Smooth muscle cell (in vitro differentiated cells): ENCODE measurements around the gene PLXNA4. TPM values are rescaled to one million over a fixed set of nuclear protein-coding genes. Genes with fewer than 3 reads are reported as not detected.

Experiments used
- DNase-seq: peaks from one replicate; lab custom pipeline; 2025; ENCODE audit not compliant: unreplicated experiment; lab: John Stamatoyannopoulos, UW
- H2AFZ ChIP-seq: fragments of 200-600 bp; sonication (generic); 2 replicates; pipeline ENCODE4 v1.6.0; 2016; ENCODE audit warnings: antibody characterized with exemption, low read depth, mild to moderate bottlenecking
- H3F3A ChIP-seq: fragments of 200-600 bp; sonication (generic); 2 replicates; pipeline ENCODE4 v1.6.0; 2017; ENCODE audit warnings: antibody characterized with exemption, low read depth
- H3K27ac ChIP-seq: fragments of 200-600 bp; sonication (generic); 2 replicates; pipeline ENCODE4 v1.5.1; 2016; ENCODE audit warnings: low read depth, mild to moderate bottlenecking
- H3K27me3 ChIP-seq: fragments of 200-600 bp; sonication (generic); 2 replicates; pipeline ENCODE4 v1.6.1; 2016; ENCODE audit warnings: low read depth, mild to moderate bottlenecking
- H3K36me3 ChIP-seq: fragments of 200-600 bp; sonication (generic); 2 replicates; pipeline ENCODE4 v1.5.1; 2016; ENCODE audit warnings: low read depth
- H3K4me1 ChIP-seq: fragments of 200-600 bp; sonication (generic); 2 replicates; pipeline ENCODE4 v1.5.1; 2016; ENCODE audit warnings: low read depth
- H3K4me2 ChIP-seq: fragments of 200-600 bp; sonication (generic); 2 replicates; pipeline ENCODE4 v1.6.0; 2016; ENCODE audit warnings: mild to moderate bottlenecking
- H3K4me3 ChIP-seq: fragments of 200-600 bp; sonication (generic); 2 replicates; pipeline ENCODE4 v1.5.1; 2016; ENCODE audit warnings: mild to moderate bottlenecking
- H3K79me2 ChIP-seq: fragments of 200-600 bp; sonication (generic); 2 replicates; pipeline ENCODE4 v1.6.0; 2016; ENCODE audit warnings: low read depth, mild to moderate bottlenecking
- H3K9ac ChIP-seq: fragments of 200-600 bp; sonication (generic); 2 replicates; pipeline ENCODE4 v1.6.0; 2016; ENCODE audit warnings: low read depth
- H3K9me3 ChIP-seq: fragments of 200-600 bp; sonication (generic); replicated peaks from 2 replicates; pipeline ENCODE4 v1.5.1; 2016; ENCODE audit warnings: low read depth
- H4K20me1 ChIP-seq: fragments of 200-600 bp; sonication (generic); 2 replicates; pipeline ENCODE4 v1.6.0; 2016; ENCODE audit warnings: low read depth
- WGBS: methylation state at CpG from one replicate; pipeline ENCODE4 v1.1.7; 2016; ENCODE audit warnings: low lambda C conversion rate; 5-methylcytosine and 5-hydroxymethylcytosine counted together
- polyA plus RNA-seq: library from polyadenylated mRNA; unstranded; fragments of >200 nt; fragmentation: Nextera tagmentation; extraction: Ambion mirVana; gene quantifications from 2 replicates; pipeline ENCODE4 v1.2.1, GENCODE V29; 2016
- total RNA-seq: library from RNA; depleted of rRNA; stranded (reverse); fragments of >200 nt; gene quantifications from 2 replicates; pipeline ENCODE4 v1.2.3, GENCODE V29; 2014
- TF ChIP-seq, protein P1 (sequence below): fragments of 200-600 bp; sonication (generic); IDR thresholded peaks from 2 replicates; pipeline ENCODE4 v1.5.1; 2017; ENCODE audit warnings: borderline replicate concordance, mild to moderate bottlenecking, antibody characterized with exemption; ENCODE audit not compliant: insufficient read depth, poor library complexity, severe bottlenecking

PLXNA4 gene
- total and polyA plus RNA-seq, 2 experiments from 2014 or later = 8.5 to 9.9 TPM

GRCh38 chr7:132080967-132081668, 495.2 kb downstream of the PLXNA4 start:
- Histone ChIP-seq H3K27ac (no peak overlapping the region), H4K20me1 (no peaks in the 10 kb centered on the region), H3K4me3 (no peak overlapping the region), H3K4me1 (peaks cover 11% of the 10 kb centered on the region), H3K4me2 (peak overlapping the region; percentile 12), H3K27me3 (no peaks in the 10 kb centered on the region), H3F3A (no peaks in the 10 kb centered on the region), H3K79me2 (no peaks in the 10 kb centered on the region), H3K9ac (no peak overlapping the region), H3K36me3 (no peaks in the 10 kb centered on the region), H3K9me3 (no peaks in the 10 kb centered on the region), H2AFZ (peak overlapping the region; percentile 30)
- no peak for DNase-seq
- TF ChIP-seq, protein P1, sequence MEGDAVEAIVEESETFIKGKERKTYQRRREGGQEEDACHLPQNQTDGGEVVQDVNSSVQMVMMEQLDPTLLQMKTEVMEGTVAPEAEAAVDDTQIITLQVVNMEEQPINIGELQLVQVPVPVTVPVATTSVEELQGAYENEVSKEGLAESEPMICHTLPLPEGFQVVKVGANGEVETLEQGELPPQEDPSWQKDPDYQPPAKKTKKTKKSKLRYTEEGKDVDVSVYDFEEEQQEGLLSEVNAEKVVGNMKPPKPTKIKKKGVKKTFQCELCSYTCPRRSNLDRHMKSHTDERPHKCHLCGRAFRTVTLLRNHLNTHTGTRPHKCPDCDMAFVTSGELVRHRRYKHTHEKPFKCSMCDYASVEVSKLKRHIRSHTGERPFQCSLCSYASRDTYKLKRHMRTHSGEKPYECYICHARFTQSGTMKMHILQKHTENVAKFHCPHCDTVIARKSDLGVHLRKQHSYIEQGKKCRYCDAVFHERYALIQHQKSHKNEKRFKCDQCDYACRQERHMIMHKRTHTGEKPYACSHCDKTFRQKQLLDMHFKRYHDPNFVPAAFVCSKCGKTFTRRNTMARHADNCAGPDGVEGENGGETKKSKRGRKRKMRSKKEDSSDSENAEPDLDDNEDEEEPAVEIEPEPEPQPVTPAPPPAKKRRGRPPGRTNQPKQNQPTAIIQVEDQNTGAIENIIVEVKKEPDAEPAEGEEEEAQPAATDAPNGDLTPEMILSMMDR = no peak
- 71% methylated on average over 6 of the region's 6 CpGs for WGBS

DNA sequence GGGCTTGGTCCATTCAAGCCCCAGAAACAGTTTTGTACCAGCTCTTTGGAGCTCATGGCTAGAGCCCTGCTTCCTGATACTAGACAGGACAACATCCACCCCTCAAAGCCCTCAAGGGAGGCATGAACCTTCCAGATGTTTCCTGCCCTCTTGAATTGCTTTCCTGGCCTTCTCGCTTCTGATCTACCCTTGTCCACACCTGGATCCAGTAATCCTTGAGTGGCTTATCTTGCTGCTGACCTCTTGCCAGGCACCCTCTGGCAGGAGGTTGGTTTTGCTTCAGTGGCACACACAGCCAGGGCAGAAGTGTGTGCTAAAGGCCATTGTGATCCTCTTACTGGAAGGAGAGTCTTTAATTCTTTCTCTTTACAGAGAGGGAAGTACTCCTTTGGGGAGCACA, 495.8 kb downstream of the PLXNA4 start:
- DNase-seq = no peak
- TF ChIP-seq, protein P1 = no peak
- Histone ChIP-seq H3K36me3 (no peaks in the 10 kb centered on the region), H3K9ac (no peak overlapping the region), H3K4me3 (no peak overlapping the region), H3K9me3 (no peaks in the 10 kb centered on the region), H3K27ac (no peak overlapping the region), H3F3A (no peaks in the 10 kb centered on the region), H3K4me1 (peaks cover 11% of the 10 kb centered on the region), H2AFZ (peak overlapping the region; percentile 30), H3K79me2 (no peaks in the 10 kb centered on the region), H3K4me2 (peak overlapping the region; percentile 12), H4K20me1 (no peaks in the 10 kb centered on the region), H3K27me3 (no peaks in the 10 kb centered on the region)
- WGBS = 95% methylated on average over 1 of the region's 1 CpG

DNA sequence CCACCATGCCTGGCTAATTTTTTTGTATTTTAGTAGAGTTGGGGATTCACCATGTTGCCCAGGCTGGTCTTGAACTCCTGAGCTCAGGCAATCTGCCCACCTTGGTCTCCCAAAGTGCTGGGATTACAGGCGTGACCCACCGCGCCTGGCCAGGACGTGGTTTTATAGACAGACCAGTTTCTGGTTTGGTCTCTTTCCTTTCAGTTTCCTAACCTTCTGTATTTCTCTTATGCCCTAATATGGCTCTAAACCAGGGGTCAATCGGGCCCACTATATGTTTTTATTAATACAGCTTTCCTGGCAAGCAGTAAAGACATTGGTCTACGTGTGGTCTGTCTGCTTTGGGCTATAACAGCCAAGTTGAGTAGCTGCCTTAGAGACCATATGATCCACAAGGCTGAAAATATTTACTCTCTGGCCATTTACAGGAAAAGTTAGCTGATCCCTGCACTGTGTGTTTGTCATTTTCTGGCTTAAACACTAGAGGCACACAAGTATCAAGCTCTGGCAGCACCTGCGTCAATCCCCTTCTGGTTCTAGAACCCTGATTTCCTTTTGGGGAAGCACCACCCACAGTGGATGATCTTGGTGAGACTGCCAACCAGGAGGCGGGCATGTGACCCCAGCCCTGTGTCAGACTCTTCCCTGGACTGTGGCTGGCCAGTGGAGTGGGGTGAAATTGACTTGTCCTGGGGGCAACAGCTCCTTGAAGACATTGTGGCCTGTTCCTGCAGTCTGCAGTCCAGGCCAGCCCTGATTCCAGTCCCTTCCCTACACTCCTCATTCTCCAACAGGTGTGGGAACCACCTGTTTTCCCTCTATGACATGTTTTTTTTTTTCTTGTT, 497.2 kb downstream of the PLXNA4 start:
- DNase-seq = no peak
- TF ChIP-seq, protein P1 = no peak
- no peak overlapping the region for H3K27ac ChIP-seq
- H3K4me1 ChIP-seq = peaks cover 11% of the 10 kb centered on the region
- no peaks in the 10 kb centered on the region for H3K9me3 ChIP-seq
- no peak overlapping the region for H3K9ac ChIP-seq
- no peaks in the 10 kb centered on the region for H3K79me2 ChIP-seq
- no peaks in the 10 kb centered on the region for H3K36me3 ChIP-seq
- WGBS = 76% methylated on average over 8 of the region's 8 CpGs
- no peaks in the 10 kb centered on the region for H3K27me3 ChIP-seq
- no peaks in the 10 kb centered on the region for H3F3A ChIP-seq
- no peak overlapping the region for H3K4me2 ChIP-seq
- H2AFZ ChIP-seq = no peak overlapping the region
- H3K4me3 ChIP-seq = no peak overlapping the region
- H4K20me1 ChIP-seq = no peaks in the 10 kb centered on the region
